HG03139 (cell line): ENCODE results near the gene NOXA1.

Experiments used
- ATAC-seq: cut with Tn5 transposase; IDR thresholded peaks from one replicate; pipeline ENCODE4 v1.9.1; 2021; ENCODE audit not compliant: unreplicated experiment

NOXA1 gene

GRCh38 chr9:137452761-137453642 is 29.8 kb downstream of the NOXA1 start:
- ATAC-seq: no peak

GRCh38 chr9:137453643-137454081 is 30.5 kb downstream of the NOXA1 start:
- peak; percentile 47 for ATAC-seq

DNA sequence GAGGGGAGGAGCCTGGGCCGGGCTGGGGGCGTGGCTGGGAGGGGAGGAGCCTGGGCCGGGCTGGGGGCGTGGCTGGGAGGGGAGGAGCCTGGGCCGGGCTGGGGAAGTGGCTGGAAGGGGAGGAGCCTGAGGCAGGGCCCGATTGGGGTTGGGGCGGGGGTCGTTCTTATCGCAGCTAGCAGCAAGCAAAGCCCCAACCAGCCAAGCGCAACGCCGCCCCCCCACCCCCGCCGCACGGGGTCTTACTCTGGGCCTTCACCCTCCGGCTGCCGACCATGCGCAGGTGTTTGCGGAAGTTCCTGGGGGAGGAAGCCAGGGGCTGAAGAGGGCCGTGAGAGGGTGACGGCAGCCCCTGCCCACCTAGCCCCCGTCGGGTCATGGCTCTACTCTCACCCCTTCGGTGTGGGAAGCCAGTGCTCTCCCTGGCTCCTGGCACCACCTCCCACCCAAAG is 31.0 kb downstream of the NOXA1 start:
- ATAC-seq: no peak

- no peak for ATAC-seq
Measured at GRCh38 chr9:137454597-137455358, 31.6 kb downstream of the NOXA1 start.

- ATAC-seq: no peak
Measured at GRCh38 chr9:137455359-137455991, 32.3 kb downstream of the NOXA1 start.

- no peak for ATAC-seq
Measured at GRCh38 chr9:137456061-137456863, 33.1 kb downstream of the NOXA1 start.

DNA sequence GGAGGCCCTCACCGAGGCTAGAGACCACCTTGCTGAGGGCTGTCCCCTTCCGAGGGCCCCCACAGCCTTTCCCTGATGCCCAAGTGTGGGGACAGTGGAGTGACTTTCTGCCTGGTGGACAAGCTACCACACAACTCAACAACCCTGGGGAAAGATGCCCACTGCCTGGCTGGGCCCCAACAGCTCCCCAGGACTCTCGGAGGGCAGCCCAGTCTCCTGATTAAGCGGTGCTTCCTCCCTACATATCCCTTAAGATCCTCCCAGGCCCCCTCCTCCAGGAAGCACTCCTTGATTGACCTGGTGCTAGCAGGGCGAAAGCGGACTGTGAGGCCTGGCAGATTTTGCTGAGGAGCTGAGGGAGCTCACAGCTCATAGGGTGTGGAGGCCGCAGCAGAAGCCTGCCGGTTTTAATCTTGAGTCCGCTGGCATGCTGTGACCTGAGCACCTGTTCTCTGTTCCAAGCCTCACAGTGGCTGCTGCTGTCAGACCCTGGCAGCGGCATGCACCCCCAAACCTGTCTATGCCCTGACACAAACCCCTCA is 33.7 kb downstream of the NOXA1 start:
- ATAC-seq: no peak

DNA sequence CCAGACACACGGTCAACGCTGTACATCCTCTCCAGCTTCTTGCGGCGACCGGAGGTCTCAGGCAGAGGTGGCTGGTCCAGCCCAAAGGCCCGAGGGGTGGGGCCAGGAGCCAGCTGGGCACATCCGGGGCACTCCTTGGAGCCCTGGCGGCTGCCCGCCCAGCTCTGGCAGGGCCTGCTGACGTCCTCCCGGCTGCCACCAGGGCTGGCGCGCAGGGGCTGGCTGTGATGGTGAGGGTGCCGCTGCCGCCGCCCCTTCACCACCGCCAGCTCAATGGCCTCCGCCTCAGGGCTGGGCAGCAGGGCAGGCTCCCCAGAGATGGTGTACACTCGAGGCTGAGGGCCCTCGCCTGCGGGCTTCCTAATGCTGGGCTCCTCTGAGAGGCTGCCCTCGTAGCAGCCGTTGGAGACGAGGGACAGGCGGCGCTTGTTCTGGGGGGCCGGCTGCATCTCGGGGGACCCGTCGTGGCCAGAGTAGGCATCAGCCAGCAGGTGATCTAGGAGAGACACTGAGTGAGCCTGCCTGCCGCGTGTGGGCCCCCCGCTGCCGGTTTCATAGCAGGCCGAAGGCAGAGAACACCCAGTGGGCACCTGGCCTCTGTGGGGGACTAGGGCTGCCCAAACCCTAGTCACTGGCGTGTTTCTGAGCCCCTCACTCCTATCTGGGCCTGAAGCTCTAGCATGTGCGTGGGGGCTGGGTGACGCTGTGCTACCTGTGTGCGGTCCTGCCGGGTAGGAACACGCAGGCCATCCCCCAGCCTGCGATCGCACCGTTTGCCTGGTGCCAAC is 34.4 kb downstream of the NOXA1 start:
- ATAC-seq: no peak

- ATAC-seq: peak; percentile 2
Measured at GRCh38 chr9:137458194-137459151, 35.3 kb downstream of the NOXA1 start.

- peak; percentile 47 for ATAC-seq
Measured at GRCh38 chr9:137459152-137459600, 36.0 kb downstream of the NOXA1 start, which contains the start of gene NSMF. Gene NSMF, minus strand, starts transcription at chr9:137459334. Its CDS starts 232 bp downstream, at chr9:137459102.

GRCh38 chr9:137459601-137460362 is 36.6 kb downstream of the NOXA1 start:
- no peak for ATAC-seq

DNA sequence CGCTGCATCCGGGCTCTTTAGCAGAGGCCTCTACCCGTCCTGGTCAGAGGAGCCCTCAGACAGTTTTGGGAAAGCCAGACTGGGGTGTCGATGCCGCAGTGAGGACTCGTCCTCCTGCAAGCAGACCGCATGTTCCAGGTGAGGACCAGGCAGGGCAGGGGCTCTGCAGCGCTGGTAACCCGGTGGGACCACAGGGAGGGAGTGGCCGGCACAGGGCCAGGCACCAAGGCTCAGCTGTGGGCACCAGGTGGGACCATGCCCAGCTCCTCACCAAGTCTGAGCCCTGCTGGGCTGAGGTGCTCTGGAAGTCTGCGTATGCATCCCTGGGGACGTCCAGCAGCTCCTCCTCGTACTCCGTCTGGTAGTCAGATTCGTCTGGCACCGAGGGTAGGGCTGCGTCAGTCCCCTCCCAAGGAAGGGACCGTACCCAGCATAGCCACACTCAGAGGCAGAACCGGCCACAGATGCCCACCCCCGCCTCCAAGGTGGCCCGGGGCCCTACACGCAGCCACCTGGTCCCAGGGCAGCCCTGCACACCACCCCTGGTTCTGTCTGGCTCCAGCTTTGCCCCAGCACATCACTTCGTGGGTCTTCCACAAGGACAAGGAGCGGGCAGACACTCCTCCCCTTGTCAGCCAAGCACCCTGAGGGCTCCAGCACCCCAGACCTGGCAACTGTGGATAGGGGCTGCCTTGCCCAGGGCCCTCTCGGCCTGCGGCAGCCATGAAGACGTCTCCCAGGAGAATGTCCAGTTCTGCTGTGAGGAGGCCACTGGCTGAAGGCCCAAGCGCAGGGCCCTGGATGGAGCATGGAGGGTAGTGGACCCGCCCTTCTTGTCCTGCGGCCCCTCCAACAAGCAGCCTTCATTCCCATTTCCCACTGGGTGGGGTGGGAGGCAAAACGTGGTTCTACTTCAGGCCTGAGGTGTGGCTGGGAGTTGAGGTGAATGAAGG is 37.4 kb downstream of the NOXA1 start:
- ATAC-seq: no peak

DNA sequence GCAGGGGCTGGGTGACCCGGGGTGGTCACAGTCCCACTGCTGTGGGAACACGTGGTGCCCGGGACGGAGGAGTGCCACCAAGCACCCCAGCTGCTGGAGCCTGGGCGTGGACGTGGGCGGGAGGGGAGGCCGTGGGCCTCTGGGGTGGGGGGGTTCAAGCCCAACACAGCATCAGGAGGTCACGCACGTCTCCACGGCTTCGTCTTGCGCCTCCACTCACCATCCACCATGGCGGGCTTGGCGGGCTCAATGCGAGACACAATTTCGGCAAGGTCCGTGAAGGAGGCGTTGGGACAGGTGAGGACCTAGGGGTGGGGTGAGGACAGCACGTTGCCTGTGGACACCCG is 38.1 kb downstream of the NOXA1 start:
- ATAC-seq: no peak

GRCh38 chr9:137461663-137462395 is 38.6 kb downstream of the NOXA1 start:
- peak; percentile 57 for ATAC-seq

- ATAC-seq: no peak
Measured at GRCh38 chr9:137462396-137462985, 39.3 kb downstream of the NOXA1 start.
